ENCODE results near the gene MIPOL1. TPM values are rescaled to one million over a fixed set of nuclear protein-coding genes. Genes with fewer than 3 reads are reported as not detected.

The MIPOL1 gene
- total and polyA plus RNA-seq, 2 experiments from 2014 or later, result 16.6 to 24.8 TPM

DNA sequence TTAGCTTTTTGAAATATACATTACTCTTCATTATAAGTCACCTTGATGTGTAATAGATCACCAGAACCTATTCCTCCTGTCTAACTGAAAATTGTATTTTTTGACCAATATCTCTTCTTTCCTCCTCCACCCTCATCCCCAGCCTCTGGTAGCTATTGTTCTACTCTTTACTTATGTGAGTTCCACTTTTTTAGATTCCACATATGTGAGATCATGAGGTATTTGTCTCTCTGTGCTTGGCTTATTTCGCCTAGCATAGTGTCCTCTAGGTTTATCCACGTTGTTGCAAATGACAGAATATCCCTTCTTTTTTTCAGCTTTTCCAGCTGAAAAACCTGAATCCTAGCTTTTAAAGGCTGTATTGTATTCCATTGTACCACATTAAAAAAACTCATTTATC, 82.1 kb downstream of the MIPOL1 start (continued):
- TF ChIP-seq, protein P1, sequence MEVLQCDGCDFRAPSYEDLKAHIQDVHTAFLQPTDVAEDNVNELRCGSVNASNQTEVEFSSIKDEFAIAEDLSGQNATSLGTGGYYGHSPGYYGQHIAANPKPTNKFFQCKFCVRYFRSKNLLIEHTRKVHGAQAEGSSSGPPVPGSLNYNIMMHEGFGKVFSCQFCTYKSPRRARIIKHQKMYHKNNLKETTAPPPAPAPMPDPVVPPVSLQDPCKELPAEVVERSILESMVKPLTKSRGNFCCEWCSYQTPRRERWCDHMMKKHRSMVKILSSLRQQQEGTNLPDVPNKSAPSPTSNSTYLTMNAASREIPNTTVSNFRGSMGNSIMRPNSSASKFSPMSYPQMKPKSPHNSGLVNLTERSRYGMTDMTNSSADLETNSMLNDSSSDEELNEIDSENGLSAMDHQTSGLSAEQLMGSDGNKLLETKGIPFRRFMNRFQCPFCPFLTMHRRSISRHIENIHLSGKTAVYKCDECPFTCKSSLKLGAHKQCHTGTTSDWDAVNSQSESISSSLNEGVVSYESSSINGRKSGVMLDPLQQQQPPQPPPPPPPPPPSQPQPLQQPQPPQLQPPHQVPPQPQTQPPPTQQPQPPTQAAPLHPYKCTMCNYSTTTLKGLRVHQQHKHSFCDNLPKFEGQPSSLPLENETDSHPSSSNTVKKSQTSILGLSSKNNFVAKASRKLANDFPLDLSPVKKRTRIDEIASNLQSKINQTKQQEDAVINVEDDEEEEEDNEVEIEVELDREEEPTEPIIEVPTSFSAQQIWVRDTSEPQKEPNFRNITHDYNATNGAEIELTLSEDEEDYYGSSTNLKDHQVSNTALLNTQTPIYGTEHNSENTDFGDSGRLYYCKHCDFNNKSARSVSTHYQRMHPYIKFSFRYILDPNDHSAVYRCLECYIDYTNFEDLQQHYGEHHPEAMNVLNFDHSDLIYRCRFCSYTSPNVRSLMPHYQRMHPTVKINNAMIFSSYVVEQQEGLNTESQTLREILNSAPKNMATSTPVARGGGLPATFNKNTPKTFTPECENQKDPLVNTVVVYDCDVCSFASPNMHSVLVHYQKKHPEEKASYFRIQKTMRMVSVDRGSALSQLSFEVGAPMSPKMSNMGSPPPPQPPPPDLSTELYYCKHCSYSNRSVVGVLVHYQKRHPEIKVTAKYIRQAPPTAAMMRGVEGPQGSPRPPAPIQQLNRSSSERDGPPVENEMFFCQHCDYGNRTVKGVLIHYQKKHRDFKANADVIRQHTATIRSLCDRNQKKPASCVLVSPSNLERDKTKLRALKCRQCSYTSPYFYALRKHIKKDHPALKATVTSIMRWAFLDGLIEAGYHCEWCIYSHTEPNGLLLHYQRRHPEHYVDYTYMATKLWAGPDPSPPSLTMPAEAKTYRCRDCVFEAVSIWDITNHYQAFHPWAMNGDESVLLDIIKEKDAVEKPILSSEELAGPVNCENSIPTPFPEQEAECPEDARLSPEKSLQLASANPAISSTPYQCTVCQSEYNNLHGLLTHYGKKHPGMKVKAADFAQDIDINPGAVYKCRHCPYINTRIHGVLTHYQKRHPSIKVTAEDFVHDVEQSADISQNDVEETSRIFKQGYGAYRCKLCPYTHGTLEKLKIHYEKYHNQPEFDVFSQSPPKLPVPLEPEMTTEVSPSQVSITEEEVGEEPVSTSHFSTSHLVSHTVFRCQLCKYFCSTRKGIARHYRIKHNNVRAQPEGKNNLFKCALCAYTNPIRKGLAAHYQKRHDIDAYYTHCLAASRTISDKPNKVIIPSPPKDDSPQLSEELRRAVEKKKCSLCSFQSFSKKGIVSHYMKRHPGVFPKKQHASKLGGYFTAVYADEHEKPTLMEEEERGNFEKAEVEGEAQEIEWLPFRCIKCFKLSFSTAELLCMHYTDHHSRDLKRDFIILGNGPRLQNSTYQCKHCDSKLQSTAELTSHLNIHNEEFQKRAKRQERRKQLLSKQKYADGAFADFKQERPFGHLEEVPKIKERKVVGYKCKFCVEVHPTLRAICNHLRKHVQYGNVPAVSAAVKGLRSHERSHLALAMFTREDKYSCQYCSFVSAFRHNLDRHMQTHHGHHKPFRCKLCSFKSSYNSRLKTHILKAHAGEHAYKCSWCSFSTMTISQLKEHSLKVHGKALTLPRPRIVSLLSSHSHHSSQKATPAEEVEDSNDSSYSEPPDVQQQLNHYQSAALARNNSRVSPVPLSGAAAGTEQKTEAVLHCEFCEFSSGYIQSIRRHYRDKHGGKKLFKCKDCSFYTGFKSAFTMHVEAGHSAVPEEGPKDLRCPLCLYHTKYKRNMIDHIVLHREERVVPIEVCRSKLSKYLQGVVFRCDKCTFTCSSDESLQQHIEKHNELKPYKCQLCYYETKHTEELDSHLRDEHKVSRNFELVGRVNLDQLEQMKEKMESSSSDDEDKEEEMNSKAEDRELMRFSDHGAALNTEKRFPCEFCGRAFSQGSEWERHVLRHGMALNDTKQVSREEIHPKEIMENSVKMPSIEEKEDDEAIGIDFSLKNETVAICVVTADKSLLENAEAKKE (CRISPR knock-in tag; IDR thresholded peaks at IDR 0.05), result no peak

DNA sequence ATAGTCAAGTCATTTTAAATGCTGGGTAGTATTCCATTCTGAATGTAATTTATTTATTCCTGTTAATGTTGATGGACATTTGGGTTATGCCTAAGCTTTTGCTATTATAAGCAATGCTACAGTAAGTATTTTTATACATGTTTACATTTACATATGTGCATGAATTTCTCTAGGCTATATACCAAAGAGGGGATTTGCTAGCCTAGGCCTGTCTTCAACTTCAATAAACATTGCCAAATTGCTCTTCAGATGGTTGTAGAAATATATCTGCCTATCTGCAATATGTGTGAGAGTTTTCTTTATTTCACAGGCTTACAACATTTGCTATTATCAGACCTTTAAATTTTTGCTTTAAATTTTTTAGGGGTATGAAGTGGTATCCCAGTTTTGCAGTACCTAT, 87.0 kb downstream of the MIPOL1 start:
- no peaks in the 10 kb centered on the region for H4K20me1 ChIP-seq (replicated peaks; ENCODE audit: insufficient read depth)
- Mint-ChIP-seq H3K36me3 (ENCODE audit: low read depth) (peaks cover 11% of the 10 kb centered on the region), H3K4me1 (no peaks in the 10 kb centered on the region), H3K9me3 (peaks cover 2% of the 10 kb centered on the region; the same call in 1 of the 3 replicates), H3K27me3 (ENCODE audit: insufficient read depth, low read depth, poor library complexity) (no peaks in the 10 kb centered on the region), H3K27ac (no peak overlapping the region), H3K4me3 (no peak overlapping the region)
- H3K4me3 ChIP-seq, result no peak overlapping the region
- H3K27ac ChIP-seq (ENCODE audit: low read depth), result no peak overlapping the region
- H3K27me3 ChIP-seq (ENCODE audit: insufficient read depth), result no peaks in the 10 kb centered on the region
- H3K36me3 ChIP-seq (ENCODE audit: insufficient read depth), result no peaks in the 10 kb centered on the region; the same call in 1 of the 2 replicates
- DNase-seq (ENCODE audit: low spot score) (no peak), ATAC-seq (no peak)
- H2AFZ ChIP-seq, result no peak overlapping the region
- no peaks in the 10 kb centered on the region for H3K79me2 ChIP-seq (replicated peaks; ENCODE audit: insufficient read depth)
- H3K4me2 ChIP-seq, result no peak overlapping the region
- no peaks in the 10 kb centered on the region for H3K4me1 ChIP-seq (ENCODE audit: insufficient read depth)
- no peaks in the 10 kb centered on the region for H3F3A ChIP-seq (replicated peaks; ENCODE audit: low read depth)
- no peaks in the 10 kb centered on the region for H3K9me2 ChIP-seq (ENCODE audit: insufficient read depth)
- TF ChIP-seq, protein P2, sequence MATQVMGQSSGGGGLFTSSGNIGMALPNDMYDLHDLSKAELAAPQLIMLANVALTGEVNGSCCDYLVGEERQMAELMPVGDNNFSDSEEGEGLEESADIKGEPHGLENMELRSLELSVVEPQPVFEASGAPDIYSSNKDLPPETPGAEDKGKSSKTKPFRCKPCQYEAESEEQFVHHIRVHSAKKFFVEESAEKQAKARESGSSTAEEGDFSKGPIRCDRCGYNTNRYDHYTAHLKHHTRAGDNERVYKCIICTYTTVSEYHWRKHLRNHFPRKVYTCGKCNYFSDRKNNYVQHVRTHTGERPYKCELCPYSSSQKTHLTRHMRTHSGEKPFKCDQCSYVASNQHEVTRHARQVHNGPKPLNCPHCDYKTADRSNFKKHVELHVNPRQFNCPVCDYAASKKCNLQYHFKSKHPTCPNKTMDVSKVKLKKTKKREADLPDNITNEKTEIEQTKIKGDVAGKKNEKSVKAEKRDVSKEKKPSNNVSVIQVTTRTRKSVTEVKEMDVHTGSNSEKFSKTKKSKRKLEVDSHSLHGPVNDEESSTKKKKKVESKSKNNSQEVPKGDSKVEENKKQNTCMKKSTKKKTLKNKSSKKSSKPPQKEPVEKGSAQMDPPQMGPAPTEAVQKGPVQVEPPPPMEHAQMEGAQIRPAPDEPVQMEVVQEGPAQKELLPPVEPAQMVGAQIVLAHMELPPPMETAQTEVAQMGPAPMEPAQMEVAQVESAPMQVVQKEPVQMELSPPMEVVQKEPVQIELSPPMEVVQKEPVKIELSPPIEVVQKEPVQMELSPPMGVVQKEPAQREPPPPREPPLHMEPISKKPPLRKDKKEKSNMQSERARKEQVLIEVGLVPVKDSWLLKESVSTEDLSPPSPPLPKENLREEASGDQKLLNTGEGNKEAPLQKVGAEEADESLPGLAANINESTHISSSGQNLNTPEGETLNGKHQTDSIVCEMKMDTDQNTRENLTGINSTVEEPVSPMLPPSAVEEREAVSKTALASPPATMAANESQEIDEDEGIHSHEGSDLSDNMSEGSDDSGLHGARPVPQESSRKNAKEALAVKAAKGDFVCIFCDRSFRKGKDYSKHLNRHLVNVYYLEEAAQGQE (IDR thresholded peaks at IDR 0.05; ENCODE audit: unreplicated experiment), result no peak
- TF ChIP-seq NANOG (IDR thresholded peaks at IDR 0.05; ENCODE audit: borderline replicate concordance), result no peak
- no peak for TF ChIP-seq ZNF331 (CRISPR knock-in tag; IDR thresholded peaks at IDR 0.05; ENCODE audit: low read depth)
- TF ChIP-seq, protein P3, sequence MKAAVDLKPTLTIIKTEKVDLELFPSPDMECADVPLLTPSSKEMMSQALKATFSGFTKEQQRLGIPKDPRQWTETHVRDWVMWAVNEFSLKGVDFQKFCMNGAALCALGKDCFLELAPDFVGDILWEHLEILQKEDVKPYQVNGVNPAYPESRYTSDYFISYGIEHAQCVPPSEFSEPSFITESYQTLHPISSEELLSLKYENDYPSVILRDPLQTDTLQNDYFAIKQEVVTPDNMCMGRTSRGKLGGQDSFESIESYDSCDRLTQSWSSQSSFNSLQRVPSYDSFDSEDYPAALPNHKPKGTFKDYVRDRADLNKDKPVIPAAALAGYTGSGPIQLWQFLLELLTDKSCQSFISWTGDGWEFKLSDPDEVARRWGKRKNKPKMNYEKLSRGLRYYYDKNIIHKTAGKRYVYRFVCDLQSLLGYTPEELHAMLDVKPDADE (IDR thresholded peaks at IDR 0.05), result no peak
- TF ChIP-seq EZH2phosphoT487 (IDR thresholded peaks at IDR 0.05; ENCODE audit: unreplicated experiment), result no peak

Measured in GM23338 (cell line).